Measurements from ENCODE around the gene MUS81. TPM values are rescaled to one million over a fixed set of nuclear protein-coding genes. Genes with fewer than 3 reads are reported as not detected.

The MUS81 gene
- total and polyA plus RNA-seq, 2 of the 13 experiments (the other 11 are each of a cell fraction or from before 2014, with no cell fraction given) = 25.6 to 30.2 TPM

- TF ChIP-seq ZNF362 (CRISPR knock-in tag; IDR thresholded peaks at IDR 0.05; ENCODE audit: borderline replicate concordance) (peak; percentile 69), JARID2 (CRISPR knock-in tag; IDR thresholded peaks at IDR 0.05; ENCODE audit: insufficient replicate concordance) (no peak), ZKSCAN8 (CRISPR knock-in tag; IDR thresholded peaks at IDR 0.05; ENCODE audit: borderline replicate concordance) (no peak), EHMT2 (IDR thresholded peaks at IDR 0.05; ENCODE audit: borderline replicate concordance, low read depth, low read length) (no peak), HNRNPH1 (optimal IDR thresholded peaks at IDR 0.05; ENCODE audit: low read depth, low read length) (no peak), SP140L (CRISPR knock-in tag; IDR thresholded peaks at IDR 0.05; ENCODE audit: borderline replicate concordance) (no peak), HOXA3 (CRISPR knock-in tag; IDR thresholded peaks at IDR 0.05) (0 out of 2 replicates have a peak, but pooled peaks have one; percentile 60), NFIB (CRISPR knock-in tag; IDR thresholded peaks at IDR 0.05; ENCODE audit: borderline replicate concordance) (no peak), YEATS4 (CRISPR knock-in tag; IDR thresholded peaks at IDR 0.05; ENCODE audit: borderline replicate concordance) (no peak), ZMYM2 (CRISPR knock-in tag; IDR thresholded peaks at IDR 0.05) (peak; percentile 76; the same call in 1 of the 2 replicates), ZNF564 (CRISPR knock-in tag; IDR thresholded peaks at IDR 0.05) (peak; percentile 38; the same call in 1 of the 2 replicates), ZNF644 (CRISPR knock-in tag; IDR thresholded peaks at IDR 0.05; ENCODE audit: low read depth) (peak; percentile 7; the same call in 1 of the 2 replicates), ZMAT5 (CRISPR knock-in tag; IDR thresholded peaks at IDR 0.05; ENCODE audit: borderline replicate concordance, low read depth) (no peak), ZBTB20 (CRISPR knock-in tag; IDR thresholded peaks at IDR 0.05; ENCODE audit: borderline replicate concordance, low read depth) (no peak), ZNF460 (CRISPR knock-in tag; IDR thresholded peaks at IDR 0.05; ENCODE audit: borderline replicate concordance) (peak; percentile 64; the same call in 1 of the 2 replicates), GATAD2A (CRISPR knock-in tag; IDR thresholded peaks at IDR 0.05) (no peak; the same call in 1 of the 2 replicates), ZNF577 (CRISPR knock-in tag; IDR thresholded peaks at IDR 0.05; ENCODE audit: borderline replicate concordance, low read depth) (no peak), ERF (CRISPR knock-in tag; IDR thresholded peaks at IDR 0.05) (no peak), PHF5A (CRISPR knock-in tag; IDR thresholded peaks at IDR 0.05; ENCODE audit: low read depth, unreplicated experiment) (no peak), ZNF205 (CRISPR knock-in tag; IDR thresholded peaks at IDR 0.05) (no peak), MTA1 (CRISPR knock-in tag; IDR thresholded peaks at IDR 0.05; ENCODE audit: borderline replicate concordance) (no peak), MYNN (CRISPR knock-in tag; IDR thresholded peaks at IDR 0.05; ENCODE audit: low read depth) (no peak), ZNF468 (CRISPR knock-in tag; IDR thresholded peaks at IDR 0.05) (no peak), GZF1 (CRISPR knock-in tag; IDR thresholded peaks at IDR 0.05) (no peak), SAP130 (CRISPR knock-in tag; IDR thresholded peaks at IDR 0.05; ENCODE audit: low read depth) (peak; percentile 7; the same call in 1 of the 2 replicates), KLF12 (CRISPR knock-in tag; IDR thresholded peaks at IDR 0.05; ENCODE audit: borderline replicate concordance) (no peak; the same call in 1 of the 2 replicates), ZNF792 (CRISPR knock-in tag; IDR thresholded peaks at IDR 0.05) (no peak), ZBTB39 (CRISPR knock-in tag; IDR thresholded peaks at IDR 0.05) (no peak)
- TF ChIP-seq, protein P1, sequence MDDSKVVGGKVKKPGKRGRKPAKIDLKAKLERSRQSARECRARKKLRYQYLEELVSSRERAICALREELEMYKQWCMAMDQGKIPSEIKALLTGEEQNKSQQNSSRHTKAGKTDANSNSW (CRISPR knock-in tag; IDR thresholded peaks at IDR 0.05; ENCODE audit: borderline replicate concordance) = no peak
These were observed 15.9 kb upstream of the MUS81 start (continued) for GRCh38 chr11:65844231-65844872.

Measured in HepG2 (cell line).